ENCODE measurements around the gene TSSC4. TPM values are rescaled to one million over a fixed set of nuclear protein-coding genes. Genes with fewer than 3 reads are reported as not detected.

TSSC4 gene
- polyA plus RNA-seq, 3 donors, result 40.1 to 55.8 (median 49.4) TPM

GRCh38 chr11:2382936-2383851 is 17.4 kb upstream of the TSSC4 start:
- no peak for DNase-seq

- DNase-seq, result no peak
Observed at GRCh38 chr11:2383852-2384804, 16.4 kb upstream of the TSSC4 start.

- no peak for DNase-seq
Observed at GRCh38 chr11:2385156-2386151, 15.1 kb upstream of the TSSC4 start.

GRCh38 chr11:2386591-2386990 is 14.0 kb upstream of the TSSC4 start:
- DNase-seq, result no peak

- no peak for DNase-seq
Observed at GRCh38 chr11:2387266-2387987, 13.1 kb upstream of the TSSC4 start.

- DNase-seq, result no peak
Observed at GRCh38 chr11:2388431-2389376, 11.8 kb upstream of the TSSC4 start.

- no peak for DNase-seq
Observed at GRCh38 chr11:2389377-2390026, 11.0 kb upstream of the TSSC4 start.

GRCh38 chr11:2390091-2390724 is 10.3 kb upstream of the TSSC4 start:
- DNase-seq, result no peak

- no peak for DNase-seq
Observed at GRCh38 chr11:2390725-2391151, 9.8 kb upstream of the TSSC4 start.

GRCh38 chr11:2391181-2391975 is 9.2 kb upstream of the TSSC4 start:
- DNase-seq, result no peak

- DNase-seq, result no peak
Observed at GRCh38 chr11:2392241-2392959, 8.2 kb upstream of the TSSC4 start.

- no peak for DNase-seq
Observed at GRCh38 chr11:2393111-2393868, 7.3 kb upstream of the TSSC4 start.

GRCh38 chr11:2393941-2394817 is 6.4 kb upstream of the TSSC4 start:
- no peak for DNase-seq

- no peak for DNase-seq
Observed at GRCh38 chr11:2394818-2395105, 5.8 kb upstream of the TSSC4 start.

- no peak for DNase-seq
Observed at GRCh38 chr11:2395211-2395730, 5.3 kb upstream of the TSSC4 start.

Data from renal pelvis (tissue), 4 donors.